GM10266 (cell line): Measurements from ENCODE around the gene SCYGR2.

Experiments used
- DNase-seq: peaks from one replicate; pipeline ENCODE4 v3.0.0; 2012; ENCODE audit errors: extremely low spot score
- CTCF ChIP-seq: IDR thresholded peaks from 2 replicates; pipeline ENCODE4 v1.5.1; 2012; ENCODE audit warnings: mild to moderate bottlenecking, low read depth; ENCODE audit not compliant: control insufficient read depth, insufficient read depth; ENCODE audit errors: missing control alignments

SCYGR2 gene

GRCh38 chr2:227576812-227577211 lies 21.9 kb upstream of the SCYGR2 start:
- no peak for TF ChIP-seq CTCF
- DNase-seq, result no peak

- DNase-seq, result no peak
- no peak for TF ChIP-seq CTCF
Measured at GRCh38 chr2:227577555-227577954, 21.1 kb upstream of the SCYGR2 start.

- no peak for DNase-seq
- TF ChIP-seq CTCF, result no peak
Measured at GRCh38 chr2:227578642-227579041, 20.1 kb upstream of the SCYGR2 start.

- no peak for TF ChIP-seq CTCF
- DNase-seq, result no peak
Measured at GRCh38 chr2:227579791-227580190, 18.9 kb upstream of the SCYGR2 start.

GRCh38 chr2:227582369-227582768 lies 16.3 kb upstream of the SCYGR2 start:
- no peak for DNase-seq
- TF ChIP-seq CTCF, result no peak

- no peak for DNase-seq
- TF ChIP-seq CTCF, result no peak
Measured at GRCh38 chr2:227592694-227593387, 5.9 kb upstream of the SCYGR2 start.

- no peak for TF ChIP-seq CTCF
- DNase-seq, result no peak
Measured at GRCh38 chr2:227595797-227596196, 2.9 kb upstream of the SCYGR2 start.
